HepG2 (cell line): ENCODE data around the gene GPN2. TPM values are rescaled to one million over a fixed set of nuclear protein-coding genes. Genes with fewer than 3 reads are reported as not detected.

Source experiments
- ATF3 ChIP-seq: sonication (generic); formaldehyde crosslinking; IDR thresholded peaks from 2 replicates; pipeline ENCODE4 v1.4.0; 2020; ENCODE audit warnings: missing genetic modification reagents
- FOXO4 ChIP-seq: sonication (generic); formaldehyde crosslinking; conservative IDR thresholded peaks from 2 replicates; pipeline ENCODE4 v1.8.1; 2023; ENCODE audit warnings: missing genetic modification reagents
- FOXP4 ChIP-seq: sonication (generic); formaldehyde crosslinking; IDR thresholded peaks from 2 replicates; pipeline ENCODE4 v1.4.0; 2020; ENCODE audit warnings: missing genetic modification reagents
- KMT2B ChIP-seq: IDR thresholded peaks from 2 replicates; pipeline ENCODE4 v1.6.1; 2016; ENCODE audit warnings: missing genetic modification reagents, missing compliant biosample characterization
- LRRFIP1 ChIP-seq: sonication (generic); formaldehyde crosslinking; conservative IDR thresholded peaks from 2 replicates; pipeline ENCODE4 v1.4.0; 2020; ENCODE audit warnings: missing genetic modification reagents
- NPAS2 ChIP-seq: sonication (generic); formaldehyde crosslinking; IDR thresholded peaks from 2 replicates; pipeline ENCODE4 v1.8.0; 2022; ENCODE audit warnings: mild to moderate bottlenecking, missing genetic modification reagents, borderline replicate concordance
- STAG1 ChIP-seq: sonication (generic); formaldehyde crosslinking; IDR thresholded peaks from 2 replicates; pipeline ENCODE4 v1.4.0; 2020; ENCODE audit warnings: missing genetic modification reagents
- TFAP4 ChIP-seq: sonication (generic); IDR thresholded peaks from 2 replicates; pipeline ENCODE4 v1.6.1; 2016; ENCODE audit warnings: low read depth, borderline replicate concordance
- TRAFD1 ChIP-seq: sonication (generic); formaldehyde crosslinking; IDR thresholded peaks from 2 replicates; pipeline ENCODE4 v1.5.1; 2020; ENCODE audit warnings: missing genetic modification reagents, mild to moderate bottlenecking, borderline replicate concordance
- ZBED4 ChIP-seq: sonication (generic); formaldehyde crosslinking; IDR thresholded peaks from 2 replicates; pipeline ENCODE4 v1.4.0; 2020; ENCODE audit warnings: missing genetic modification reagents, borderline replicate concordance
- ZC3H4 ChIP-seq: sonication (generic); formaldehyde crosslinking; IDR thresholded peaks from 2 replicates; pipeline ENCODE4 v1.4.0; 2020; ENCODE audit warnings: missing genetic modification reagents, borderline replicate concordance
- ZNF83 ChIP-seq: sonication (generic); formaldehyde crosslinking; IDR thresholded peaks from 2 replicates; pipeline ENCODE4 v1.4.0; 2020; ENCODE audit warnings: missing genetic modification reagents, mild to moderate bottlenecking, borderline replicate concordance
- polyA plus RNA-seq, 8 experiments: library from polyadenylated mRNA; depleted of rRNA in 3 of 8; stranded (reverse) in 7 of 8; unstranded in 1 of 8; fragments of >200 nt; fragmentation: Illumina TruSeq in 4 of 8; extraction: Trizol in 4 of 8; gene quantifications; 2 replicates each; pipeline versions ENCODE4 v1.2.1 to v1.2.3, GENCODE V29; 2011 to 2016; ENCODE audit warnings: low read depth in 4 of 8, missing spikeins in 1 of 8, mixed read lengths in 1 of 8; ENCODE audit not compliant: insufficient read depth in 1 of 8
- total RNA-seq, 5 experiments: library from RNA; depleted of rRNA; stranded (reverse); fragments of >200 nt; fragmentation: Illumina TruSeq; extraction: Trizol; gene quantifications; 2 replicates each; pipeline ENCODE4 v1.2.3, GENCODE V29; 2016; ENCODE audit warnings: low read depth in 1 of 5

Gene GPN2
- total and polyA plus RNA-seq, 2 of the 13 experiments (the other 11 are each of a cell fraction or from before 2014, with no cell fraction given): 19.3 to 38.9 TPM

- TF ChIP-seq FOXP4: peak; percentile 100
- peak; percentile 28; the same call in 1 of the 2 replicates for TF ChIP-seq TFAP4
- TF ChIP-seq TRAFD1: no peak
- no peak for TF ChIP-seq FOXO4 (CRISPR knock-in tag)
- no peak for TF ChIP-seq LRRFIP1
- no peak for TF ChIP-seq ZNF83 (CRISPR knock-in tag)
- no peak for TF ChIP-seq ZBED4 (CRISPR knock-in tag)
- no peak for TF ChIP-seq NPAS2
- TF ChIP-seq STAG1 (CRISPR knock-in tag): no peak
- no peak for TF ChIP-seq ATF3 (CRISPR knock-in tag)
- peak; percentile 67; the same call in 1 of the 2 replicates for TF ChIP-seq KMT2B (CRISPR knock-in tag)
- TF ChIP-seq ZC3H4 (CRISPR knock-in tag): no peak
Observed at GRCh38 chr1:26831546-26832248, 58.4 kb downstream of the GPN2 start (continued).
